WTC11 (cell line): Measurements from ENCODE around the gene STK32B. TPM values are rescaled to one million over a fixed set of nuclear protein-coding genes. Genes with fewer than 3 reads are reported as not detected.

Source experiments
- ATAC-seq: fragments of 200-7000 bp; cut with Tn5 transposase; 2 replicates; pipeline ENCODE4 v1.10.0; 2021; ENCODE audit warnings: mild to moderate bottlenecking, moderate library complexity
- CTCF ChIA-PET: fragments of 300-600 bp; sonication (Branson Sonifier 250); formaldehyde crosslinking; loops from one replicate; lab custom pipeline; 2021; ENCODE audit warnings: antibody characterized with exemption; lab: Charles Lee
- POLR2A ChIA-PET: fragments of 350-600 bp; sonication (Branson Sonifier 250); formaldehyde crosslinking; loops from one replicate; lab custom pipeline; 2021; ENCODE audit warnings: antibody characterized with exemption; lab: Charles Lee
- DNase-seq: peaks from one replicate; pipeline ENCODE4 v3.0.0; 2021; ENCODE audit warnings: low spot score
- H3K27ac Mint-ChIP-seq: 2 replicates; pipeline ENCODE4 v1.8.0; 2021; ENCODE audit warnings: mixed read lengths
- H3K27me3 Mint-ChIP-seq: 2 replicates; pipeline ENCODE4 v1.8.0; 2021; ENCODE audit warnings: low read depth, mild to moderate bottlenecking, moderate library complexity, mixed read lengths
- H3K36me3 Mint-ChIP-seq: 2 replicates; pipeline ENCODE4 v1.8.0; 2021; ENCODE audit warnings: mixed read lengths
- H3K4me1 Mint-ChIP-seq: 2 replicates; pipeline ENCODE4 v1.8.0; 2022; ENCODE audit warnings: mixed read lengths
- H3K4me3 Mint-ChIP-seq: 2 replicates; pipeline ENCODE4 v1.8.0; 2021; ENCODE audit warnings: mild to moderate bottlenecking, moderate library complexity, mixed read lengths
- H3K9me3 Mint-ChIP-seq: 2 replicates; pipeline ENCODE4 v1.8.0; 2021; ENCODE audit warnings: mixed read lengths
- ELF4 ChIP-seq: sonication (generic); formaldehyde crosslinking; IDR thresholded peaks from 2 replicates; pipeline ENCODE4 v1.8.1; 2022; ENCODE audit warnings: low read depth, mild to moderate bottlenecking, moderate library complexity, missing genetic modification reagents
- FOXJ3 ChIP-seq: sonication (generic); formaldehyde crosslinking; IDR thresholded peaks from 2 replicates; pipeline ENCODE4 v1.9.0; 2021; ENCODE audit warnings: missing genetic modification reagents, mild to moderate bottlenecking, borderline replicate concordance
- GABPB1 ChIP-seq: sonication (generic); formaldehyde crosslinking; IDR thresholded peaks from 2 replicates; pipeline ENCODE4 v1.8.1; 2023; ENCODE audit warnings: mild to moderate bottlenecking, missing genetic modification reagents
- GRHL2 ChIP-seq: fragments of 250-450 bp; sonication (Bioruptor Pico); IDR thresholded peaks from 2 replicates; pipeline ENCODE4 v1.8.0; 2022; ENCODE audit warnings: mild to moderate bottlenecking, moderate library complexity; ENCODE audit not compliant: insufficient replicate concordance, severe bottlenecking
- HMGXB4 ChIP-seq: sonication (generic); formaldehyde crosslinking; IDR thresholded peaks from 2 replicates; pipeline ENCODE4 v1.8.1; 2023; ENCODE audit warnings: mild to moderate bottlenecking, moderate library complexity, missing genetic modification reagents
- MAX ChIP-seq: sonication (generic); formaldehyde crosslinking; IDR thresholded peaks from 2 replicates; pipeline ENCODE4 v1.8.0; 2022; ENCODE audit warnings: mild to moderate bottlenecking, missing genetic modification reagents
- NR2C2 ChIP-seq: sonication (generic); formaldehyde crosslinking; IDR thresholded peaks from 2 replicates; pipeline ENCODE4 v1.8.0; 2022; ENCODE audit warnings: mild to moderate bottlenecking, missing genetic modification reagents
- SMAD3 ChIP-seq: sonication (generic); formaldehyde crosslinking; IDR thresholded peaks from 2 replicates; pipeline ENCODE4 v1.8.0; 2022; ENCODE audit warnings: missing genetic modification reagents, mild to moderate bottlenecking, borderline replicate concordance
- ZNF263 ChIP-seq: sonication (generic); formaldehyde crosslinking; IDR thresholded peaks from 2 replicates; pipeline ENCODE4 v1.8.1; 2022; ENCODE audit warnings: low read depth, mild to moderate bottlenecking, moderate library complexity, missing genetic modification reagents
- ZNF396 ChIP-seq: fragments of 250-450 bp; sonication (Bioruptor Pico); IDR thresholded peaks from 2 replicates; pipeline ENCODE4 v1.8.0; 2021; ENCODE audit warnings: mild to moderate bottlenecking, moderate library complexity, borderline replicate concordance
- ZNF671 ChIP-seq: fragments of 250-450 bp; sonication (Bioruptor Pico); IDR thresholded peaks from 2 replicates; pipeline ENCODE4 v1.8.0; 2021; ENCODE audit warnings: mild to moderate bottlenecking
- total RNA-seq: library from RNA; stranded (reverse); gene quantifications from 3 replicates; pipeline ENCODE4 v1.2.3, GENCODE V29; 2021
- TF ChIP-seq, protein P1 (sequence below): fragments of 250-450 bp; sonication (Bioruptor Pico); IDR thresholded peaks from 2 replicates; pipeline ENCODE4 v2.1.2; 2022; ENCODE audit warnings: mild to moderate bottlenecking, moderate library complexity
- TF ChIP-seq, protein P2 (sequence below): fragments of 200-600 bp; IDR thresholded peaks from 2 replicates; pipeline ENCODE4 v1.8.0; 2022; ENCODE audit warnings: antibody characterized with exemption
- TF ChIP-seq, protein P3 (sequence below): sonication (generic); formaldehyde crosslinking; IDR thresholded peaks from 2 replicates; pipeline ENCODE4 v1.8.0; 2022; ENCODE audit warnings: mild to moderate bottlenecking, missing genetic modification reagents
- TF ChIP-seq, protein P4 (sequence below): sonication (generic); formaldehyde crosslinking; IDR thresholded peaks from 2 replicates; pipeline ENCODE4 v1.8.1; 2022; ENCODE audit warnings: mild to moderate bottlenecking, missing genetic modification reagents, moderate library complexity, borderline replicate concordance

Gene STK32B
- total RNA-seq, 1 experiment from 2014 or later = 1.9 TPM

DNA sequence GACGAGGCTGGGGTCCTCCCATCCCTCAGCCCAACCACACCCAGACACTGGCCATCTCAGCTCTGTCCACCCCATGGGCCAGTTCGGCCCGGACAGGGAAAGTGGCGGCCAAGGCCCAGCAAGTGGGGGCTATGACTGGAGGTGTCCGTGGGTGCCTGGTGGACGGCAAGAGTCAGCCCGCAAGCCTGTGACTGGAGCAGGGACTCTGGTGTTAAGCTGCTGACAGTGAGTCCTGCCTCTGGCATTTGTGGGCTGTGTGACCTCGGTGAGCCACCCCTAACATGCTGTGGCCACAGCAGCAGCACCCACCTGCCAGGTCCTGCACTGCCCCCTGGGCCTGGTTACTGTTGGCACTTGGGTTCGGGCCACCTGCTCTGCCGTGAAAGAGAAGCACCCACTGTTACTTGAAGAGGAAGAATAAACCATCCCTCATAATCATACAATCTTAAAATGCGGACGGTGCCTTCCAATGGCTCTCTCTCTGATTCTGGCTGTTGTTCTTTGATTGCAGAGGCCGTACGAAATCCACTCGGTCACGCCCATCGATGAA, 405.1 kb downstream of the STK32B start:
- ChIA-PET CTCF (interaction anchor here (0.6 to 1.1 kb wide), 3 partner anchors 333 to 471 kb away, joined by 3 read pairs; no protein-coding TSS in a partner anchor), POLR2A (interaction anchor here (0.6 kb wide), 1 partner anchor 98 kb away, joined by 4 read pairs; no protein-coding TSS in a partner anchor)
- no peak for ATAC-seq
- peaks cover 8% of the 10 kb centered on the region for H3K4me1 Mint-ChIP-seq
- no peak for TF ChIP-seq GABPB1 (CRISPR knock-in tag)
- TF ChIP-seq GRHL2 (CRISPR knock-in tag) = no peak
- no peaks in the 10 kb centered on the region for H3K9me3 Mint-ChIP-seq
- H3K27ac Mint-ChIP-seq = no peak overlapping the region
- H3K27me3 Mint-ChIP-seq = no peaks in the 10 kb centered on the region
- no peak for DNase-seq
- H3K36me3 Mint-ChIP-seq = no peaks in the 10 kb centered on the region
- no peak overlapping the region for H3K4me3 Mint-ChIP-seq

DNA sequence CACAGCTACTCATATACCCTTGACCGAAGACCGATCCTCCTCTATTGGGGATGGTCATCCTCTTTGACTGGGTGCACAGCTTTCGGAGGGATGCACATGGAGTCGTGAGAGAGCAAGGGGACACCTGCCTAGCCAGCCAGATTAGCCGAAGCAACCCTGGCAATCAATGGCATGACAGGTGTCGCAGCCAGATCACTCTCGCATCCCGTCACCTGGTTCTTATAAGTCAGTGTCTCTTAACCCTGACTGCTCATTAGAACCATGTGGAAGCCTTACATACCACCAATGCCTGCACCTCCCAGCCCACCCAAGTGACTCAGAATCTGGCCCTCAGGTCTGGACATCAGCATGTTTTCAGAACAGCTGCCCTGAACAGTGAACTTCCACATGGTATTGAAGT, 407.4 kb downstream of the STK32B start:
- CTCF ChIA-PET = interaction anchor here (1.0 to 3.5 kb wide), 7 partner anchors 49 to 469 kb away, joined by 3 to 32 read pairs (median 3); no protein-coding TSS in a partner anchor
- Mint-ChIP-seq H3K4me1 (peaks cover 8% of the 10 kb centered on the region), H3K9me3 (no peaks in the 10 kb centered on the region), H3K4me3 (no peak overlapping the region), H3K27ac (no peak overlapping the region), H3K27me3 (no peaks in the 10 kb centered on the region), H3K36me3 (no peaks in the 10 kb centered on the region)
- ATAC-seq (no peak), DNase-seq (no peak)
- POLR2A ChIA-PET = no interaction called here
- TF ChIP-seq ELF4 (CRISPR knock-in tag) = no peak
- TF ChIP-seq, protein P1, sequence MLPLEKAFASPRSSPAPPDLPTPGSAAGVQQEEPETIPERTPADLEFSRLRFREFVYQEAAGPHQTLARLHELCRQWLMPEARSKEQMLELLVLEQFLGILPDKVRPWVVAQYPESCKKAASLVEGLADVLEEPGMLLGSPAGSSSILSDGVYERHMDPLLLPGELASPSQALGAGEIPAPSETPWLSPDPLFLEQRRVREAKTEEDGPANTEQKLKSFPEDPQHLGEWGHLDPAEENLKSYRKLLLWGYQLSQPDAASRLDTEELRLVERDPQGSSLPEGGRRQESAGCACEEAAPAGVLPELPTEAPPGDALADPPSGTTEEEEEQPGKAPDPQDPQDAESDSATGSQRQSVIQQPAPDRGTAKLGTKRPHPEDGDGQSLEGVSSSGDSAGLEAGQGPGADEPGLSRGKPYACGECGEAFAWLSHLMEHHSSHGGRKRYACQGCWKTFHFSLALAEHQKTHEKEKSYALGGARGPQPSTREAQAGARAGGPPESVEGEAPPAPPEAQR = no peak
- no peak for TF ChIP-seq ZNF263 (CRISPR knock-in tag)
- TF ChIP-seq ZNF671 = no peak
- TF ChIP-seq, protein P2, sequence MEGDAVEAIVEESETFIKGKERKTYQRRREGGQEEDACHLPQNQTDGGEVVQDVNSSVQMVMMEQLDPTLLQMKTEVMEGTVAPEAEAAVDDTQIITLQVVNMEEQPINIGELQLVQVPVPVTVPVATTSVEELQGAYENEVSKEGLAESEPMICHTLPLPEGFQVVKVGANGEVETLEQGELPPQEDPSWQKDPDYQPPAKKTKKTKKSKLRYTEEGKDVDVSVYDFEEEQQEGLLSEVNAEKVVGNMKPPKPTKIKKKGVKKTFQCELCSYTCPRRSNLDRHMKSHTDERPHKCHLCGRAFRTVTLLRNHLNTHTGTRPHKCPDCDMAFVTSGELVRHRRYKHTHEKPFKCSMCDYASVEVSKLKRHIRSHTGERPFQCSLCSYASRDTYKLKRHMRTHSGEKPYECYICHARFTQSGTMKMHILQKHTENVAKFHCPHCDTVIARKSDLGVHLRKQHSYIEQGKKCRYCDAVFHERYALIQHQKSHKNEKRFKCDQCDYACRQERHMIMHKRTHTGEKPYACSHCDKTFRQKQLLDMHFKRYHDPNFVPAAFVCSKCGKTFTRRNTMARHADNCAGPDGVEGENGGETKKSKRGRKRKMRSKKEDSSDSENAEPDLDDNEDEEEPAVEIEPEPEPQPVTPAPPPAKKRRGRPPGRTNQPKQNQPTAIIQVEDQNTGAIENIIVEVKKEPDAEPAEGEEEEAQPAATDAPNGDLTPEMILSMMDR = no peak
- TF ChIP-seq, protein P3, sequence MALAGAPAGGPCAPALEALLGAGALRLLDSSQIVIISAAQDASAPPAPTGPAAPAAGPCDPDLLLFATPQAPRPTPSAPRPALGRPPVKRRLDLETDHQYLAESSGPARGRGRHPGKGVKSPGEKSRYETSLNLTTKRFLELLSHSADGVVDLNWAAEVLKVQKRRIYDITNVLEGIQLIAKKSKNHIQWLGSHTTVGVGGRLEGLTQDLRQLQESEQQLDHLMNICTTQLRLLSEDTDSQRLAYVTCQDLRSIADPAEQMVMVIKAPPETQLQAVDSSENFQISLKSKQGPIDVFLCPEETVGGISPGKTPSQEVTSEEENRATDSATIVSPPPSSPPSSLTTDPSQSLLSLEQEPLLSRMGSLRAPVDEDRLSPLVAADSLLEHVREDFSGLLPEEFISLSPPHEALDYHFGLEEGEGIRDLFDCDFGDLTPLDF = no peak
- TF ChIP-seq MAX (CRISPR knock-in tag) = no peak
- no peak for TF ChIP-seq SMAD3
- no peak for TF ChIP-seq ZNF396 (CRISPR knock-in tag)
- TF ChIP-seq NR2C2 (CRISPR knock-in tag) = no peak
- TF ChIP-seq, protein P4, sequence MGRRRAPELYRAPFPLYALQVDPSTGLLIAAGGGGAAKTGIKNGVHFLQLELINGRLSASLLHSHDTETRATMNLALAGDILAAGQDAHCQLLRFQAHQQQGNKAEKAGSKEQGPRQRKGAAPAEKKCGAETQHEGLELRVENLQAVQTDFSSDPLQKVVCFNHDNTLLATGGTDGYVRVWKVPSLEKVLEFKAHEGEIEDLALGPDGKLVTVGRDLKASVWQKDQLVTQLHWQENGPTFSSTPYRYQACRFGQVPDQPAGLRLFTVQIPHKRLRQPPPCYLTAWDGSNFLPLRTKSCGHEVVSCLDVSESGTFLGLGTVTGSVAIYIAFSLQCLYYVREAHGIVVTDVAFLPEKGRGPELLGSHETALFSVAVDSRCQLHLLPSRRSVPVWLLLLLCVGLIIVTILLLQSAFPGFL = no peak
- no peak for TF ChIP-seq FOXJ3 (CRISPR knock-in tag)
- TF ChIP-seq HMGXB4 (CRISPR knock-in tag) = no peak
